GM12892 (cell line): ENCODE measurements around the gene NSUN7.
A peak's percentile ranks its signal among the peaks of the same experiment; 100 is the strongest.
"Not testable (repeated sequence)": the region's sequence is repeated elsewhere in the genome, so short reads cannot be mapped to it uniquely, and the experiment has no call there.

Experiments used
- DNase-seq: peaks from one replicate; pipeline ENCODE4 v3.0.0; 2011; ENCODE audit not compliant: insufficient read length
- FAIRE-seq: peaks from 2 replicates; lab custom pipeline; 2011; peaks lifted over from hg19 to GRCh38; lab: Jason Lieb, UNC
- POLR2A ChIP-seq: IDR thresholded peaks from 2 replicates; pipeline ENCODE4 v1.6.1; 2011; ENCODE audit warnings: low read depth, low read length, control low read depth
- POLR2AphosphoS5 ChIP-seq: IDR thresholded peaks from 2 replicates; pipeline ENCODE4 v1.6.1; 2011; ENCODE audit warnings: low read depth, low read length, control low read depth
- TAF1 ChIP-seq: IDR thresholded peaks from 2 replicates; pipeline ENCODE4 v1.6.1; 2011; ENCODE audit warnings: low read depth, mild to moderate bottlenecking, control low read depth, low read length, borderline replicate concordance

NSUN7 gene

DNA sequence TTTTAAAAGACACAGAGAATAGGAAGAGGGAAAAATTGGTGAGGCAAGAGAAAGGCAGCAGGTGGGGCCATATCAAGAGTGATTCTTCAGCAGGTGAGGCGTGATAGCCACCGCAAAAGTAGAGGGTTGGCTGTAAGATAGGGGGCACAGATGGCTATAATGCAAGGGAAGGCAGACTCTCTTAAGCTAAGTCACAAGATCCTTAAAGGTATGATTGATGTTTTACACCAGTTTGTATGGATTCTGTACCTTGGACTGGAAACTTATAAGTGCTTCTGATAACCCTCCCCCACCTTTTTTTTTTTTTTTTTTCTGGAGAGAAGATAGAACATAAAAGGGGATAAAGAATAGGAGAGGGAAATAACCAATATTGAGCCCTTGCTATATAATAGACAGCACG lies 40.0 kb downstream of the NSUN7 start:
- DNase-seq = no peak
- TF ChIP-seq TAF1 (no peak), POLR2AphosphoS5 (no peak), POLR2A (no peak)
- no peak for FAIRE-seq

DNA sequence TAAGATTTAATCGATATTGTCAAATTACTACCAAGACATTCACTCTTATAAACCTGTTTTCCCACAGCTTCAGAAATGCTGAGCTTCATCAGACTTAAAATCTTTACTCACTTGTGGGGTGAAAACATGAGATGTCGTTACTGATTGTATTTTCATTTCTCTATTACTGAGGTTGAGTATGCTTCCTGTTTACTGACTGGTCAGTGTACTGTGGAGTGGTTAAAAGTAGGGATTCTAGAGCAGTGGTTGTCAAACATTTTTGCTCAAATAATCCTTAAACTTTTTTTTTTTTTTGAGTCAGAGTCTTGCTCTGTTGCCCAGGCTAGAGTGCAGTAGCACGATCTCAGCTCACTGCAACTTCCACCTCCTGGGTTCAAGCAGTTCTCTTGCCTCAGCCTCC lies 50.3 kb downstream of the NSUN7 start:
- TF ChIP-seq POLR2AphosphoS5 = no peak
- TF ChIP-seq TAF1 = no peak
- TF ChIP-seq POLR2A = no peak
- DNase-seq (no peak), FAIRE-seq (peak; percentile 67)

DNA sequence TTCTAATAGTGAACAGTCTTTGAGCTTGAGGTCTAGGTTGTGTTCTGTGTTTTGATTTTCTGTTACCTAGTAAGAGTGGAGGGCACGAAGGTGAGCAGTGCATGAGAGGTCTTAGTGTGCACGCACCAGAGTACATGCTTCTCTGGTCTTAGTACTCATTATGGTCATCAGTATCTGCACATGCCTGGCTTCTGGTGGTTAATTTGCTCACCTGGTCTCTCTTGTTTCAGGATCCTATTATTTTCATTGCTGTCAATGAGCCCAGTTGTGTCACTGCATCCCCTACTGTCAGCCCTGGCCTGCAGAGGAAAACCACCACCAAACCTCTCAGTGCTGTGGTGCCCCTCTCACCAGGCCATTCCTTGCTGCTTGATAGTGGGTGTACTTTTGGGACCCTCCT lies 54.8 kb downstream of the NSUN7 start:
- DNase-seq = no peak
- TF ChIP-seq POLR2AphosphoS5 = no peak
- TF ChIP-seq POLR2A = no peak
- no peak for FAIRE-seq

DNA sequence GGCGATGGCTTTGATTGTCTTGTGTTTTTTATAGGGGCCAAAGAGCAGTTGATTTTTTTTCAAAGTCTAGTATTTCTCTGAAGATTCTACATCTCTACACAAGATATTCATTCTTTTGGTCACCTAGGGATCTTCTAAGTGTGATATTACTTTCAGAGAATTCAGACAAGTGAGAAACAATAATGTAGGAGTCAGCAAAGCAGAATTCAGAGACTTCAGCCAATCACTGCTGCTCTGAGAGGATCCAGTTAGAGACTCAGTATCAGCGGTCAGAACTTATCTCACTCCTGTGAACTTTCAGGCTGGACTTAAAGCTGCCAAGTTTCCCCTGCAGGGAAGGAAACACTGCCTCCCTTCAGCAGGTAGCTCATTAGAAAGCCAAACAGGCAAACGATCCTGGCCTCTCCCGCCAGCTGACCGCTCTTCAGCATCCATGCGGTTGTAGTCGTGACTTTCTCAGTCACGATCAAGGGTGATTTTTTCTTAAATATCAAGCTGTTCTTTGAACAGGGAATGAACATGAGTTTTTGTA lies 59.2 kb downstream of the NSUN7 start:
- TF ChIP-seq POLR2AphosphoS5 (no peak), POLR2A (no peak), TAF1 (no peak)
- DNase-seq = no peak
- no peak for FAIRE-seq

DNA sequence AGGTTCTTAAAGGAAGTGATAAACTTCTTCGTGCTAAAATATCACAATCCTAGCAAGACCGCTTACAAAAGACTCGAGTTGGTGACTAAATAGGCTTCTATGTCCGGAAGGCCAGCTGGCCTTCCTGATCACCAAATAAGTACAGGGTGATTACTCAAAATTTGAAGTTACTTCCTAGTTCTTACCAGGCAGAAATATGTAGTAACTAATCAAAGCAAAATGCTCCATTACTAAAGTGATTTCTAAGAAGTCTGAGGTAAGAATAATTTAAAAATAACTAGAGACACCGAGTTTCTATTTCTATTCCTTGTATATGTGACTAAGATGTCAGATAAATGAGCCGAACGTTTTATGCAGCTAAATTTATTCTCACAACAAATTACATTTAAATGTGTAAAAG lies 62.2 kb downstream of the NSUN7 start:
- no peak for TF ChIP-seq POLR2AphosphoS5
- no peak for TF ChIP-seq TAF1
- no peak for TF ChIP-seq POLR2A
- DNase-seq (no peak), FAIRE-seq (no peak)

DNA sequence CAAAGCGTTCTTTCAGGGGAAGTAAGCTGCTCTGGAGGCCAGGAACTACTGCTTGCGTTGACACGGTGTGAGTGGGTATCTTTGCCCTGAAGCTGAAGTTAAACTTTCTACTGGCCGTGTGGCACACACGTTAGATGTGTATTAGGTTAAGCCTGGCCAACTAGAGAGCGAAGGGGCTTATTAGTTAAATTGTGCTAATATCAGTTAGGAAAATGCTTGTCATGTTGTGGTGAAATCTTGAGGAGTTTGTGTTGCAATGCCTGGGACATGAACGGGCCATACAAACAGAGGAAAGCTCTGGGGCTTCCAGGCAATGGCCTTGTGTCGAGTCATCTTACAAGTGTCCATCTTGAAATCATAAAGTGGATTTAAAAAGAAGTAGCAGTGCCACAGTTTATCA lies 62.6 kb downstream of the NSUN7 start:
- TF ChIP-seq POLR2A (no peak), POLR2AphosphoS5 (no peak)
- FAIRE-seq = no peak
- no peak for DNase-seq

DNA sequence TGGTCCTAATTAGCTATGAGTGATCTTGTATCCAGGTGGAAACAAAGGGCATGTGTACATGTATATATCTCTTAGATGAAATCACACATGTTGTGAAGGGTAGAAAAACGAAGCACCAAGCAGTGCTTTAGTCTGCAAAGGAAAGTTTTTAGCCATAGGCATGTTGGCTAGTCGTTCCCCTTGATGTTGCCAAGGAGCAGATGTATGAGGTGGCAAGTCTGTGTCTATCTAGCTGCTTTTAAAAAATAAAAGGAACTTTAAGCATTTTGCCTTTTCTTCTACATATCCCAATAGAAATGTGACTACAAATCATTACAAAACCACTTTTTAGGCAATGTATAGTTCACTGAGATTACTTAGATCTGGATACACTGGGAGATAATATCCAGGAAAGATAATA lies 63.1 kb downstream of the NSUN7 start:
- FAIRE-seq = no peak
- no peak for DNase-seq
- TF ChIP-seq TAF1 = no peak
- no peak for TF ChIP-seq POLR2AphosphoS5
- TF ChIP-seq POLR2A = no peak

DNA sequence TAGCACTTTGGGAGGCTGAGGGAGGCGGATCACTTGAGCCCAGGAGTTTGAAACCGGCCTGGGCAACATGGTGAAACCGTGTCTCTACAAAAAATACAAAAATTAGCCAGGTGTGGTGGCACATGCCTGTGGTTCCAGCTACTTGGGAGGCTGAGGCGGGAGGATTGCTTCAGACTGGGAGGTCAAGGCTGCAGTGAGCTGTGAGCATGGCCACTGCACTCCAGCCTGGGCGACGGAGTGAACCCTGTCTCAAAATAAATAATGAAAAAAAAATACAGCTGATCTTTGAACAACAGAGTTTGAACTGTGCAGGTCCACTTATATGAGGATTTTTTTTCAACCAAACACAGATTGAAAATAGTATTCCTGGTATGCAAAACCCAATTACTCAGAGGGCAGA lies 67.4 kb downstream of the NSUN7 start:
- not testable (repeated sequence) for DNase-seq, FAIRE-seq

DNA sequence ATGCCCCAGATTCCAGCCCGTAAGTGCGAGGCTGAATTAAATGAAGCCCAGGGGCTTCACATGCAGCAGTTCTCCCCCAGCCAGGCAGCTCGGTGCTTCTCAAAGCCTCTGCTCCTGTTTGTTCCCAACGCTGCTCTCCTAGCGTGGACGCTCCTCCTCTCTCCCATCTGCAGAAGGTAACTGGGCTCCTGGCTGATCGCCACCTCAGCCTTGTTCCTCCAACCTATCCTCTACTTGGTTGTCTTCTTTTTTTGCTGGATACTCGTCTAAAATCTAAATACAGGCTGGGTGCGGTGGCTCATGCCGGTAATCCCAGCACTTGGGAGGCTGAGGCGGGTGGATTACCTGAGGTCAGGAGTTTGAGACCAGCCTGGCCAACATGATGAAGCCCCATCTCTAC lies 70.3 kb downstream of the NSUN7 start:
- FAIRE-seq (no peak), DNase-seq (no peak)
- TF ChIP-seq TAF1 = no peak
- no peak for TF ChIP-seq POLR2A
- TF ChIP-seq POLR2AphosphoS5 = no peak

DNA sequence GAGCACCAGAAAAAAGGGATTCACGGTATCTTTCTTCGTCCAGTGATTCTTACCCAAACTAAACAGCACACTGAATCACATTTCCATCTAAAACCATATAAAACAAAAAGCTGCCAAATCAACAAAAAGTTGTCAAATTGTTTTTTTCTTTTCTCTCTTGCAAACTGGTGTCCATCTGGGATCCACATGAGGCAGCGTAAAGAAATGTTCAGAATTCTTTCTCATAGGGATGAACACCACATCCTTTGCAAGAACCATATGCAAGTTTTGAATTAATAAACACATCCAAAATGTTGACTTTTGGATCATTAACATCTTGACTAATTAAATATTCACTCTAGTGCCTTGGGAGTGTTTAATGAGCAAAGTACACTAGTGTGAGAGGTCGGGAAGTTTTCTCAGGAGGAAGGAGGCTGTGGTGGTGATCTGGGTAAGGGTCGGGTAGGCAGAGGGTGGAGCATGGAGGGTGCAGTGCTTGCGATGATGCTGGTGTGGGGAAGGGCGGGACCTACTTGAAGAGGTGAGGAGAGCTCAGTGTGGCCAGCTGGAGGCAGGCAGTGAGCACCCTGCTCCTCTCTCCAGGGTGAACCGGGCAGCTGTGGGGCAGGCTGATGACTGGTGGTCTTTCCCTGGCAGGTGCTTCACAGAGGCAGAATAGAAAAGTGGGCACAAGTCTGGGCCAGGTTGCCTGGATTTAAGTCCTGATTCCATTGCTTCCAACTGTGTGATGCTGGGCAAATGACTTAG lies 72.8 kb downstream of the NSUN7 start:
- DNase-seq (no peak), FAIRE-seq (no peak)
- TF ChIP-seq POLR2AphosphoS5 (no peak), TAF1 (no peak), POLR2A (no peak)

DNA sequence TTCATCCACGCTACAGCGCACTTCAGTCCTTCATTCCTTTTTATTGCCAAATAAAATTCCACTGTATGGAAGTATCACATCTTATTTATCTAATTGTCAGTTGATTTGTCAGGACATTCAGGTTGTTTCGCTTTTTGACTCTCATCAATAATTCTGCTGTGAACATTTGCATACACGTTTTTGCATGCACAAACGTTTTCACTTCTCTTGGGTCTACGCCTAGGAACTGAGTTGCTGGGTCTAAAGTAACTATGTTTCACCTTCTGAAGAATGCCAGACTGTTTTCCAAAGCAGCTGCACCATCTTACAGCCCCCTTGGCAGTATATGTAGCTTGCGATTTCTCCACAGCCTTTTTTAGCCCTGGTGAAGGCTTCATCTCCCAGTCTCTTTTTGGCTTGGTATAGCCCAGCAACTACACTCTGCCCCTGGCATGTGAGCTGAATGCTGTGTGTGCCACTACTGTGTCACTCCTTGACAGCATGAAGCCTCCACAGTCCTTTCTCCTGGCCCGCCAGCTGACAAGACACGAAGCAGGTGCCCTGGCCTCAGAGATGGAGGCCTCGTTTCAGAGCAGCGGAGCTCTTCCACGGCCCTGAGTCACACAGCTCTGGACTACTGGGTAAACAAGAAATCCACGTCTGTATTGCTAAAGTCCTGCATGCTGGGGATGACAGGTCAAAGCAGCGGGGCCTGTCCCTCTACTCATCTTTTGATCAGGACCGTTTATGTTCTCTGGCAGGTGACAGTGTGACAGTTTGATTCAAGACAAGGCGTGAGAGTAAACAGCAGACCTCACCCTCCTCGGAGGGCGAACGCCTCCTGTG lies 75.5 kb downstream of the NSUN7 start:
- TF ChIP-seq TAF1 = no peak
- TF ChIP-seq POLR2A = no peak
- TF ChIP-seq POLR2AphosphoS5 = no peak
- FAIRE-seq (peak; percentile 54), DNase-seq (no peak)

DNA sequence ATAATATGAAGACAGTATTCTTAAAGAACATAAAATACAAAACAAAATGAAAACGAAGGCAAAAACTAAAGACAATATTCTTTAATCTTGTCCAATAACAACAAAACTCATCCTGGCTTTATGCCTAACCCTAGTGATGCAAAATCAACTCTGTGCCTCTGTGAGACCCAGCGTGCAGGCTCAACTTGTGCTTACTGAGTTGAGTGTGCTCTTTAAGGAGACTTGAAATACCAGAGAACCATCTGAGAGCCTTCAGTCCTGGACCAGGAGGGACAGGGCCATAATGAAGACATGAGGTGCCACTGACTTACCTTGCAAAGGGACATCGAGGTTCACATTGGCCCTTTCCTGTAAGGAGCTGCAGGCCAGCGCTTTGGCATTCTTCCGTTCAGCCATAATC lies 77.1 kb downstream of the NSUN7 start:
- FAIRE-seq (no peak), DNase-seq (no peak)
- TF ChIP-seq POLR2AphosphoS5 (no peak), POLR2A (no peak), TAF1 (no peak)
